Measurements from ENCODE around the gene GOT1. TPM values are rescaled to one million over a fixed set of nuclear protein-coding genes. Genes with fewer than 3 reads are reported as not detected.

GOT1 gene
- total RNA-seq, 1 experiment from 2014 or later, result 56.8 TPM

GRCh38 chr10:99410146-99410545 lies 20.3 kb downstream of the GOT1 start (continued):
- no peak for TF ChIP-seq E2F5 (CRISPR knock-in tag; IDR thresholded peaks at IDR 0.05)
- TF ChIP-seq CREM (CRISPR knock-in tag; IDR thresholded peaks at IDR 0.05), result no peak
- no peak for TF ChIP-seq ZSCAN18 (CRISPR knock-in tag; IDR thresholded peaks at IDR 0.05)
- no peak for TF ChIP-seq FOXP1 (CRISPR knock-in tag; IDR thresholded peaks at IDR 0.05; ENCODE audit: borderline replicate concordance)
- TF ChIP-seq TCF7 (CRISPR knock-in tag; IDR thresholded peaks at IDR 0.05; ENCODE audit: low read depth), result no peak
- TF ChIP-seq ATF1 (CRISPR knock-in tag; IDR thresholded peaks at IDR 0.05), result no peak

GRCh38 chr10:99406149-99406548 lies 24.3 kb downstream of the GOT1 start:
- no peaks in the 10 kb centered on the region for H3K4me1 Mint-ChIP-seq
- H3K36me3 Mint-ChIP-seq, result peaks cover 53% of the 10 kb centered on the region
- H3K9me3 Mint-ChIP-seq, result no peaks in the 10 kb centered on the region
- H3K27ac Mint-ChIP-seq, result no peak overlapping the region
- ATAC-seq, result no peak
- no peak for TF ChIP-seq USF2 (CRISPR knock-in tag; IDR thresholded peaks at IDR 0.05)
- no peak for TF ChIP-seq ZNF281 (CRISPR knock-in tag; IDR thresholded peaks at IDR 0.05)
- TF ChIP-seq CREM (CRISPR knock-in tag; IDR thresholded peaks at IDR 0.05), result no peak
- POLR2A ChIA-PET, result no interaction called here
- CTCF ChIA-PET, result no interaction called here
- H3K4me3 Mint-ChIP-seq, result no peak overlapping the region
- no peaks in the 10 kb centered on the region for H3K27me3 Mint-ChIP-seq (ENCODE audit: low read depth)
- DNase-seq (ENCODE audit: low spot score), result no peak

GRCh38 chr10:99403674-99404073 lies 26.8 kb downstream of the GOT1 start:
- CTCF ChIA-PET, result interaction anchor here (1.3 to 1.5 kb wide), 2 partner anchors 11 to 32 kb away, joined by 3 to 5 read pairs; no protein-coding TSS in a partner anchor
- ATAC-seq (no peak), DNase-seq (ENCODE audit: low spot score) (no peak)
- Mint-ChIP-seq H3K27me3 (ENCODE audit: low read depth) (no peaks in the 10 kb centered on the region), H3K4me1 (no peaks in the 10 kb centered on the region), H3K36me3 (peaks cover 62% of the 10 kb centered on the region), H3K4me3 (no peak overlapping the region), H3K9me3 (no peaks in the 10 kb centered on the region), H3K27ac (no peak overlapping the region)
- POLR2A ChIA-PET, result interaction anchor here (0.6 kb wide), 1 partner anchor 1011 kb away, joined by 3 read pairs; no protein-coding TSS in a partner anchor
- TF ChIP-seq MLX (CRISPR knock-in tag; IDR thresholded peaks at IDR 0.05), result no peak
- TF ChIP-seq FOXJ3 (CRISPR knock-in tag; IDR thresholded peaks at IDR 0.05; ENCODE audit: borderline replicate concordance), result no peak
- TF ChIP-seq CTCF (IDR thresholded peaks at IDR 0.05), result no peak
- no peak for TF ChIP-seq SOX15 (CRISPR knock-in tag; IDR thresholded peaks at IDR 0.05)
- no peak for TF ChIP-seq FOXP4 (CRISPR knock-in tag; IDR thresholded peaks at IDR 0.05)
- TF ChIP-seq STAT6 (CRISPR knock-in tag; conservative IDR thresholded peaks at IDR 0.05; ENCODE audit: low read depth), result no peak
- no peak for TF ChIP-seq USF1 (CRISPR knock-in tag; IDR thresholded peaks at IDR 0.05)
- no peak for TF ChIP-seq NR2C2 (CRISPR knock-in tag; IDR thresholded peaks at IDR 0.05)
- no peak for TF ChIP-seq ZNF263 (CRISPR knock-in tag; IDR thresholded peaks at IDR 0.05; ENCODE audit: low read depth)
- no peak for TF ChIP-seq GABPB1 (CRISPR knock-in tag; IDR thresholded peaks at IDR 0.05)
- TF ChIP-seq MAX (CRISPR knock-in tag; IDR thresholded peaks at IDR 0.05), result no peak
